Prostate gland (tissue), 2 donors: ENCODE measurements around the gene ADGRG1. TPM values are rescaled to one million over a fixed set of nuclear protein-coding genes. Genes with fewer than 3 reads are reported as not detected.

Experiments
- DNase-seq: peaks from one replicate; pipeline ENCODE4 v3.0.0-alpha.2; 2019; ENCODE audit warnings: low spot score
- H3K27ac ChIP-seq, 2 donors: fragments of 200-600 bp; sonication (generic); 2 replicates each; pipeline ENCODE4 v1.5.1; 2017 to 2019
- H3K27me3 ChIP-seq: fragments of 200-600 bp; sonication (generic); replicated peaks from 2 replicates; pipeline ENCODE4 v1.5.1; 2019; ENCODE audit not compliant: insufficient read depth
- H3K36me3 ChIP-seq, 2 donors: fragments of 200-600 bp; sonication (generic); 1 replicate in 1 of 2; 2 replicates in 1 of 2; pipeline versions ENCODE4 v1.5.1 to v1.8.1; 2017 to 2019
- H3K4me1 ChIP-seq: fragments of 200-600 bp; sonication (generic); replicated peaks from 2 replicates; pipeline ENCODE4 v1.5.1; 2019
- H3K4me3 ChIP-seq, 2 donors: fragments of 200-600 bp; sonication (generic); 2 replicates each; pipeline ENCODE4 v1.5.1; 2017 to 2019
- H3K9me3 ChIP-seq: fragments of 200-600 bp; sonication (generic); 2 replicates; pipeline ENCODE4 v1.5.1; 2017
- CTCF ChIP-seq, 4 experiments: fragments of 200-600 bp in 2 of 4; fragments of 450-650 bp in 2 of 4; sonication (generic) in 2 of 4; IDR thresholded peaks; 1 replicate in 3 of 4; 2 replicates in 1 of 4; pipeline ENCODE4 v1.5.1; 2016 to 2019; ENCODE audit warnings: antibody characterized with exemption in 4 of 4, mild to moderate bottlenecking in 2 of 4, moderate library complexity in 2 of 4
- POLR2A ChIP-seq: fragments of 450-650 bp; IDR thresholded peaks from one replicate; pipeline ENCODE4 v1.6.1; 2016; ENCODE audit warnings: antibody characterized with exemption, mild to moderate bottlenecking
- POLR2AphosphoS5 ChIP-seq: sonication (generic); formaldehyde crosslinking; IDR thresholded peaks from one replicate; pipeline ENCODE4 v1.6.1; 2017; ENCODE audit warnings: antibody characterized with exemption
- WGBS: methylation state at CpG from one replicate; pipeline ENCODE4 v1.1.5; 2018; 5-methylcytosine and 5-hydroxymethylcytosine counted together
- intact Hi-C: fragments of 100-400 bp; cut with DNase I; formaldehyde crosslinking; loops from one replicate; pipeline ENCODE4 v1.14.2; 2022
- total RNA-seq, 2 donors: library from RNA; depleted of rRNA; stranded (reverse); fragments of >200 nt; gene quantifications; one replicate each; pipeline ENCODE4 v1.1.0, GENCODE V29; 2016

Gene ADGRG1
- total RNA-seq, 2 donors from 2014 or later, result 78.5 to 347 TPM

- Histone ChIP-seq H3K4me3 (no peak overlapping the region), H3K27me3 (no peaks in the 10 kb centered on the region)
- WGBS, result 74% methylated on average over 21 of the region's 21 CpGs
Observed at GRCh38 chr16:57630931-57631845, 2.8 kb downstream of the ADGRG1 start.

DNA sequence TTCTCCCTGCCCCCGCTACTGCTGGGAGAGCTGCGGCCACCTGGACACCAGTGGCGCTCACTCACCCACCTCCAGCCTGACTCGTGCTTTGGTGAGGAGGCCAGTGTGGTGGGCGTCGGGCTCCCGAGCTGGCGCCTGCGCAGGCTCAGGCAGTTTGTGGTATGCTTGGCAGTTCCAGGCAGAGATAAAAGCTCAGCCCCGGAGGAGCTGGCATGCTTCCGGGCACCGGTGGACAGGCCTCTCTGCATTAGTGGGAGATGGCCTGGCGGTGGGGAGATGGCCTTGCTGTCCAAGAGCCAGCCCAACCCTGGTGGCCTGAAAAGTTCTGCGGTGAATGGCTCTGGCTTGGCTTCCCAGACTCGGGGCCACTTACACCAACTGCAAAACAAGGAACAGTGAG, 4.1 kb downstream of the ADGRG1 start:
- 49% methylated on average over 15 of the region's 15 CpGs for WGBS
- TF ChIP-seq POLR2AphosphoS5, result no peak
- TF ChIP-seq POLR2A, result no peak
- TF ChIP-seq CTCF (IDR thresholded peaks at IDR 0.05), result no peak
- intact Hi-C loops, result no loop called here
- H3K27me3 ChIP-seq, result no peaks in the 10 kb centered on the region
- no peaks in the 10 kb centered on the region for H3K9me3 ChIP-seq
- no peaks in the 10 kb centered on the region for H3K36me3 ChIP-seq
- H3K27ac ChIP-seq, result no peak overlapping the region
- peaks cover 28% of the 10 kb centered on the region for H3K4me1 ChIP-seq
- no peak overlapping the region for H3K4me3 ChIP-seq
- DNase-seq, result no peak

More at GRCh38 chr16:57630931-57631845, 2.8 kb downstream of the ADGRG1 start:
- TF ChIP-seq CTCF (IDR thresholded peaks at IDR 0.05) (no peak), POLR2A (no peak), POLR2AphosphoS5 (no peak)
- intact Hi-C loops, result no loop called here
- H3K4me1 ChIP-seq, result peaks cover 28% of the 10 kb centered on the region
- H3K9me3 ChIP-seq, result no peaks in the 10 kb centered on the region
- H3K36me3 ChIP-seq, result no peaks in the 10 kb centered on the region
- DNase-seq, result no peak
- H3K27ac ChIP-seq, result peak overlapping the region in 1 of 2 donors; percentile 11

GRCh38 chr16:57633383-57634064, 5.1 kb downstream of the ADGRG1 start:
- no peak overlapping the region for H3K4me3 ChIP-seq
- no peak for DNase-seq
- no peaks in the 10 kb centered on the region for H3K27me3 ChIP-seq
- H3K27ac ChIP-seq, result peak overlapping the region in 1 of 2 donors; percentile 48
- 92% methylated on average over 11 of the region's 11 CpGs for WGBS
- no peaks in the 10 kb centered on the region for H3K36me3 ChIP-seq
- H3K4me1 ChIP-seq, result peaks cover 28% of the 10 kb centered on the region
- no peaks in the 10 kb centered on the region for H3K9me3 ChIP-seq
- TF ChIP-seq POLR2AphosphoS5, result no peak
- TF ChIP-seq CTCF (IDR thresholded peaks at IDR 0.05), result no peak
- TF ChIP-seq POLR2A, result no peak
- intact Hi-C loops, result no loop called here

DNA sequence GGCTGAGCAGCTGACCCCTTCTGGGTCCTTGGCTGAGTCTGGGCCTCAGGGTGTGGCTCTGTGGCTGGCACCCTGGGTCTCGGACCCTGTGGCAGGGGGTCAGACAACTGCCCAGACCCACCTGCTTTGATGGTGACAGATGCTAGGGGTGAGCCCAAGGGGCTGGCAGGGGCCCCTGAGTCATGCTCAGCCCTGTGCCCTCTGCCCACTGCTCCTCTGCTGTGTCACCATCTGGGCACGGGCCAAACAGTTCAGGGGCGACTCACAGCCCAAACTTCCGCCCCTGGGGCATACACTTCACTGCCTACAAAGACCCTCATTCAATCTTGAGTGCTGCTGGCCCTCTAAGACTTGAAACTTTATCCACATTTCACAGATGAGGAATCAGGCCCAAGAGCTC, 5.7 kb downstream of the ADGRG1 start:
- Histone ChIP-seq H3K4me1 (peaks cover 25% of the 10 kb centered on the region), H3K36me3 (no peaks in the 10 kb centered on the region), H3K4me3 (no peak overlapping the region), H3K27me3 (no peaks in the 10 kb centered on the region), H3K27ac (peak overlapping the region in 1 of 2 donors; percentile 48), H3K9me3 (no peaks in the 10 kb centered on the region)
- intact Hi-C loops, result no loop called here
- WGBS, result 68% methylated on average over 4 of the region's 4 CpGs
- DNase-seq, result no peak
- no peak for TF ChIP-seq POLR2AphosphoS5
- TF ChIP-seq POLR2A, result no peak
- TF ChIP-seq CTCF (IDR thresholded peaks at IDR 0.05), result no peak
